IMR-90 (cell line): Measurements from ENCODE around the gene ALK.

Experiments
- MAFK ChIP-seq: IDR thresholded peaks from 2 replicates; pipeline ENCODE4 v1.6.1; 2012; ENCODE audit warnings: low read depth, low read length, improper control_type of control experiment
- POLR2A ChIP-seq: IDR thresholded peaks from 2 replicates; pipeline ENCODE4 v1.6.1; 2012; ENCODE audit warnings: mild to moderate bottlenecking, low read depth, low read length
- TF ChIP-seq, protein P1 (sequence below): conservative IDR thresholded peaks from 2 replicates; pipeline ENCODE4 v1.5.1; 2012; ENCODE audit warnings: mild to moderate bottlenecking, low read depth, low read length, improper control_type of control experiment

- TF ChIP-seq, protein P1, sequence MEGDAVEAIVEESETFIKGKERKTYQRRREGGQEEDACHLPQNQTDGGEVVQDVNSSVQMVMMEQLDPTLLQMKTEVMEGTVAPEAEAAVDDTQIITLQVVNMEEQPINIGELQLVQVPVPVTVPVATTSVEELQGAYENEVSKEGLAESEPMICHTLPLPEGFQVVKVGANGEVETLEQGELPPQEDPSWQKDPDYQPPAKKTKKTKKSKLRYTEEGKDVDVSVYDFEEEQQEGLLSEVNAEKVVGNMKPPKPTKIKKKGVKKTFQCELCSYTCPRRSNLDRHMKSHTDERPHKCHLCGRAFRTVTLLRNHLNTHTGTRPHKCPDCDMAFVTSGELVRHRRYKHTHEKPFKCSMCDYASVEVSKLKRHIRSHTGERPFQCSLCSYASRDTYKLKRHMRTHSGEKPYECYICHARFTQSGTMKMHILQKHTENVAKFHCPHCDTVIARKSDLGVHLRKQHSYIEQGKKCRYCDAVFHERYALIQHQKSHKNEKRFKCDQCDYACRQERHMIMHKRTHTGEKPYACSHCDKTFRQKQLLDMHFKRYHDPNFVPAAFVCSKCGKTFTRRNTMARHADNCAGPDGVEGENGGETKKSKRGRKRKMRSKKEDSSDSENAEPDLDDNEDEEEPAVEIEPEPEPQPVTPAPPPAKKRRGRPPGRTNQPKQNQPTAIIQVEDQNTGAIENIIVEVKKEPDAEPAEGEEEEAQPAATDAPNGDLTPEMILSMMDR: no peak
- TF ChIP-seq POLR2A (no peak), MAFK (no peak)
Measured at GRCh38 chr2:29786361-29786760, 135.0 kb downstream of the ALK start.
